ENCODE results near the gene CDH13. TPM values are rescaled to one million over a fixed set of nuclear protein-coding genes. Genes with fewer than 3 reads are reported as not detected.

The CDH13 gene
- total and polyA plus RNA-seq, 2 experiments from 2014 or later: 2.9 to 4.8 TPM

DNA sequence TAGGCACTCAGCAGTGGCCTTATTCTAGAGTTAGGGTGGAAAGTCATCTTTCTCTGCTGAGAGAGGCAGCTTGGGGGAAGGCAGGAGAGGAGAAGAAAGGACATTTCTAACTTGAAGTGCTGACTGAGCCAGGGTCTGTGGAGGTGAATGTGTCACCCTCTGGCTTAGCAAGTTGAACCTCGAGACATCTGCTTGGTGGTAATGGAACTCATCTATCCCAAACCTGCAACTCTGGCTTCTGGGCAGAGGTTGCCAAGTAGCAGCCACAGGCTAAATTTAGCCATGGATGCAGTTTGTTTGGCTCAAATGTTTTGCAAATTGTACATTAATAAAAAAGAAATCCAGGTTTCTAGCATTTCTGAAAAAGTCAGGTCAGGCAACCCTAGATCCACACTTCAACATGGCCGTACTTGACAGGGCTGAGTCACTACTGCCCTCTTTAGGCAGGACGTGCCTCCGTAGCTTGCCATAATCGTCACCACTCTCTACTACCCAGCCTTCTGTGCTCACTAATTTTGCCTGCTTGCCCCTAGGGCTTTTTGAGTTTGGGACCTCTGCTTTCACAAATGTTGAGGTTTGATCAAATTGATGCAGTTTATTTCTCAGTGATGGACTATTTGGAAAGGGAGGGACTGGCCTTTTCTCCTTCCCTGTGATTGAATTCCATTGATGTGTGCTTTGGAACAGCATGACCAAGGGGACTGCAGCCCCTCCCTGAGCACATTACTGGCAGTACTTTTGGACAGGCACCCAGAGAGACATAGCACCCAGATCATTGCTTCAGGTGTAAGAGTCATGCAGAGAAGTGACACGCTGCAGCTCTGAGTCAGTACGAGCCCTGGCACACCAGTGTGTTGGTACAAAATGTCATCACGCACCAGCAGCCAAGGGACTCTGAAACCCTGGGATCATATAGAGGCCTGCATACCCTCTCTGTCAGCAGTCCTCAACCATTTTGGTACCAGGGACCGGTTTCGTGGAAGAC is 5.2 kb downstream of the CDH13 start:
- H3K36me3 ChIP-seq: no peaks in the 10 kb centered on the region
- H3K9me3 ChIP-seq (ENCODE audit: low read depth): no peaks in the 10 kb centered on the region
- H3K4me1 ChIP-seq (ENCODE audit: low read depth): peaks cover 10% of the 10 kb centered on the region
- no peak overlapping the region for H3K27ac ChIP-seq
- TF ChIP-seq, protein P1, sequence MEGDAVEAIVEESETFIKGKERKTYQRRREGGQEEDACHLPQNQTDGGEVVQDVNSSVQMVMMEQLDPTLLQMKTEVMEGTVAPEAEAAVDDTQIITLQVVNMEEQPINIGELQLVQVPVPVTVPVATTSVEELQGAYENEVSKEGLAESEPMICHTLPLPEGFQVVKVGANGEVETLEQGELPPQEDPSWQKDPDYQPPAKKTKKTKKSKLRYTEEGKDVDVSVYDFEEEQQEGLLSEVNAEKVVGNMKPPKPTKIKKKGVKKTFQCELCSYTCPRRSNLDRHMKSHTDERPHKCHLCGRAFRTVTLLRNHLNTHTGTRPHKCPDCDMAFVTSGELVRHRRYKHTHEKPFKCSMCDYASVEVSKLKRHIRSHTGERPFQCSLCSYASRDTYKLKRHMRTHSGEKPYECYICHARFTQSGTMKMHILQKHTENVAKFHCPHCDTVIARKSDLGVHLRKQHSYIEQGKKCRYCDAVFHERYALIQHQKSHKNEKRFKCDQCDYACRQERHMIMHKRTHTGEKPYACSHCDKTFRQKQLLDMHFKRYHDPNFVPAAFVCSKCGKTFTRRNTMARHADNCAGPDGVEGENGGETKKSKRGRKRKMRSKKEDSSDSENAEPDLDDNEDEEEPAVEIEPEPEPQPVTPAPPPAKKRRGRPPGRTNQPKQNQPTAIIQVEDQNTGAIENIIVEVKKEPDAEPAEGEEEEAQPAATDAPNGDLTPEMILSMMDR (IDR thresholded peaks at IDR 0.05; ENCODE audit: low read depth, low read length): peak; percentile 38
- DNase-seq (ENCODE audit: low read depth in 1 of 2, low spot score in 1 of 2): no peak
- H3K4me3 ChIP-seq: no peak overlapping the region
- H3K27me3 ChIP-seq: peaks cover 21% of the 10 kb centered on the region

DNA sequence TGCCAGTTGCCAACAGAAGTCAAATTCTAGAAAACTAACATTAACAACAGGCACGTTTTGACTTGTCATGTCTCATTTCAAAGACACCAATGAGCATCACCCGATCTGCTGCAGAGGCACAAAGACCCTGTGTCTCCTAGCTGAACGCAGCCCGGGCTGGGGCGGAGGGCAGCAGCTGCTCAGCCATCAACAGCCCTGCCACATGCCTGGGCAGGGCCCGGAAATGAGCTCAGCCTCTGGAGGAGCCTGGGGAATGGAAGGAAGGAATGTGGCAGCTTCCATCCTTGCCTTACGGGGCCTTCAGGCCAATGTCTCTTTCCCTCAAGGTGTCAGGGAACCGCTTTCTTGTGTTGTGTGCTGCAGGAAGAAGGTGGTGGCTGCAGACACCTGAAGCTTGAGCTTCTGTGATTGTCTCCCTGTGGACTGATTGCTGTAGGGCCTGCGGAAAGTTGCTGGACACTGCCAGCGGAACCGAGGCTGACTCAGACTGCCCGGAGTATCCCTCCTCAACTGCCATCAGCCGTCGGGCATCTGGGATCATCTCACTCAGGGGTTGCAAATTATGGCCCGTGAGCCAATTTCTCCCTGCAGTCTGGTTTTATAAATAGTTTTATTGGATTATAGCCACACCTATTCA is 7.3 kb downstream of the CDH13 start:
- no peak overlapping the region for H3K27ac ChIP-seq

DNA sequence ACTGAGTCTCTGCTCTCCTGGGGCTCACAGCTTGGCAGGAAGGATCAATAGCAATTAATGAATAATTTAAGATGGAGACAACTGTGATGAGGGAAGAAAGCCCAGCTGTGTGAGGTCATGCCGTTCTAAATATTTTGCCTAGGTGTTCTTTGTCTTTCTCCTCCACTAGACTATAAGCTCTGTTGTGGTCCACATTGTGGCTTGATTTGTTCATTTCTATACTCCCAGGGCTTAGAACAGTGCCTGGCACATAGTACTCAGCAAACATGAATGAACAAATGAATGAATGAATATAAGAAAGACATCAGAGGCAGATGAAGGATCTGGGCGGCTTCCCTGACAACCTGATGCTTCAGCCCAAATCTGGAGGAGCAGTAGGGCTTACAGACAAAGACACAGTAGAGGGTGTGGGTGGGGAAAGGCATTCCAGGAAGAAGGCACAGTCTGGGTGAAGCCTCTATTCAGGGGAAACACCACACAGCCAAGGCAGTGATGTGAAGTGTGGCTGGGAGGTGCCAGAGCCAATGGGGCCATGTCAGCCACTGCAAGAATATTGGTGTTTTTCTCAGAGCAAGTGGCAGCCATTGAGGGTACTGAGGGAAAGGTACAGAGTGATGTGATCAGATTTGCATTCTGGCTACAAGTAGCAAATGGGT is 8.3 kb downstream of the CDH13 start:
- Histone ChIP-seq H3K27ac (no peak overlapping the region), H3K4me1 (ENCODE audit: low read depth) (peaks cover 4% of the 10 kb centered on the region), H3K27me3 (no peaks in the 10 kb centered on the region), H3K36me3 (no peaks in the 10 kb centered on the region), H3K4me3 (no peak overlapping the region), H3K9me3 (ENCODE audit: low read depth) (no peaks in the 10 kb centered on the region)
- no peak for DNase-seq (ENCODE audit: low read depth in 1 of 2, low spot score in 1 of 2)
- TF ChIP-seq, protein P1 (IDR thresholded peaks at IDR 0.05; ENCODE audit: low read depth, low read length): no peak

More for the DNA sequence above, 7.3 kb downstream of the CDH13 start:
- H3K36me3 ChIP-seq: no peaks in the 10 kb centered on the region
- H3K4me3 ChIP-seq: no peak overlapping the region
- peak in 1 of 2 donors; percentile 64 for DNase-seq (ENCODE audit: low read depth in 1 of 2, low spot score in 1 of 2)
- H3K4me1 ChIP-seq (ENCODE audit: low read depth): peaks cover 7% of the 10 kb centered on the region
- H3K27me3 ChIP-seq: peaks cover 3% of the 10 kb centered on the region
- no peaks in the 10 kb centered on the region for H3K9me3 ChIP-seq (ENCODE audit: low read depth)
- TF ChIP-seq, protein P1 (IDR thresholded peaks at IDR 0.05; ENCODE audit: low read depth, low read length): no peak

DNA sequence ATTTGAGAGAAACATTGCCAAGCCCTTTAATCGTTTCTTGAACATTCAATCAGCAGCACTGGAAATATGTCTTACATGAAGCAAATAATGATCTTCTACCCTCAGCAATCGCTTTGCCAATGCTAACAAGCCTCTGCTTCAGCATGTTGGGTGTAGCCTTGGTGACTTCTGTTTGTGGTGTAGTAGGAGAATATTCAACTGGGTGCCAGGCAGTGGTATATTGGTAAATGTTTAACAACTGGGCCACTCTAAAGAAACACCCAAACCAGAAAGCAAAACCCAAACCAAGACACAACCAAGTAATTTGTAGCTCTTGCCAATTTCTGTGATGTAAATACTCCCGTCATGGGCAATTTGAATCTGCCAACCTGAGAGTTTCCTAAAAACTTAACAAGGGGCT is 9.7 kb downstream of the CDH13 start:
- DNase-seq (ENCODE audit: low read depth in 1 of 2, low spot score in 1 of 2): no peak

DNA sequence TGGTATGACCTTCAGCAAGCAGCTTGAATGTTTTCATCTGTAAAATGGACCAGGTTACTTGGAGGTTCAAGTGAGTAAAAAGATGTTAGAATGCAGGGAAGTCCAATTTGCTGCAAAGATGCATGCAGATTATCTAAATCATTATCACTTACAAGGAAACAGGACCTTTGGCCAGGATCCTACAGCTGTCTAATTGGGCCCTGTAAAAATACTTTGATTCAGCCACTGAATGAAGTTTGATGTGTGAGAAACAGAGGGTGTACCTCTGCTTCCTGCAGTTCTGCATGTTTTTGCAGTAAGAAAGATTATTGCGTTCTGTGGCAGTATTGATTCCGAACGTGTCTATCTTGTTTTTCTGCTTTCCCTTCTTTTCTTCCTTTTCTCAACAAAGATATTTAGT is 10.2 kb downstream of the CDH13 start:
- no peak overlapping the region for H3K4me3 ChIP-seq
- TF ChIP-seq, protein P1 (IDR thresholded peaks at IDR 0.05; ENCODE audit: low read depth, low read length): no peak
- no peaks in the 10 kb centered on the region for H3K4me1 ChIP-seq (ENCODE audit: low read depth)
- no peak overlapping the region for H3K27ac ChIP-seq
- no peaks in the 10 kb centered on the region for H3K27me3 ChIP-seq
- H3K36me3 ChIP-seq: no peaks in the 10 kb centered on the region
- DNase-seq (ENCODE audit: low read depth in 1 of 2, low spot score in 1 of 2): no peak
- H3K9me3 ChIP-seq (ENCODE audit: low read depth): no peaks in the 10 kb centered on the region

More for the DNA sequence above, 9.7 kb downstream of the CDH13 start:
- Histone ChIP-seq H3K27ac (no peak overlapping the region), H3K4me3 (no peak overlapping the region), H3K36me3 (no peaks in the 10 kb centered on the region), H3K27me3 (no peaks in the 10 kb centered on the region), H3K9me3 (ENCODE audit: low read depth) (no peaks in the 10 kb centered on the region), H3K4me1 (ENCODE audit: low read depth) (no peaks in the 10 kb centered on the region)
- TF ChIP-seq, protein P1 (IDR thresholded peaks at IDR 0.05; ENCODE audit: low read depth, low read length): no peak

All from cardiac muscle cell (in vitro differentiated cells and primary cell).